Loucy (cell line): ENCODE results near the gene FLII.

Experiments used
- H2AFZ ChIP-seq: fragments of 200-600 bp; sonication (generic); 2 replicates; pipeline ENCODE4 v1.6.0; 2016; ENCODE audit warnings: antibody characterized with exemption, mild to moderate bottlenecking, low read length, moderate library complexity
- H3F3A ChIP-seq: fragments of 200-600 bp; 2 replicates; pipeline ENCODE4 v1.6.0; 2016; ENCODE audit warnings: antibody characterized with exemption, low read depth, mild to moderate bottlenecking
- H3K27me3 ChIP-seq: fragments of 200-600 bp; sonication (generic); 2 replicates; pipeline ENCODE4 v1.6.1; 2014; ENCODE audit warnings: low read length, mild to moderate bottlenecking; ENCODE audit not compliant: insufficient read depth, poor library complexity, severe bottlenecking
- H3K36me3 ChIP-seq: fragments of 200-600 bp; sonication (generic); 2 replicates; pipeline ENCODE4 v1.6.1; 2016; ENCODE audit warnings: low read length; ENCODE audit not compliant: insufficient read depth
- H3K4me1 ChIP-seq: fragments of 200-600 bp; sonication (generic); 2 replicates; pipeline ENCODE4 v1.5.1; 2014; ENCODE audit warnings: low read length, mild to moderate bottlenecking; ENCODE audit not compliant: insufficient read depth, poor library complexity, severe bottlenecking
- H3K4me2 ChIP-seq: fragments of 200-600 bp; sonication (generic); 2 replicates; pipeline ENCODE4 v1.6.0; 2014; ENCODE audit warnings: antibody characterized with exemption, low read length, low read depth, mild to moderate bottlenecking; ENCODE audit not compliant: poor library complexity, severe bottlenecking
- H3K4me3 ChIP-seq: fragments of 200-600 bp; sonication (generic); 2 replicates; pipeline ENCODE4 v1.5.1; 2014; ENCODE audit warnings: low read length, mild to moderate bottlenecking, mixed read lengths; ENCODE audit not compliant: poor library complexity, severe bottlenecking
- H3K79me2 ChIP-seq: fragments of 200-600 bp; sonication (generic); 2 replicates; pipeline ENCODE4 v1.6.1; 2014; ENCODE audit warnings: low read length; ENCODE audit not compliant: insufficient read depth
- H3K9ac ChIP-seq: fragments of 200-600 bp; sonication (generic); 2 replicates; pipeline ENCODE4 v1.6.0; 2014; ENCODE audit warnings: mild to moderate bottlenecking, low read depth, low read length, moderate library complexity; ENCODE audit not compliant: poor library complexity, severe bottlenecking
- H3K9me2 ChIP-seq: fragments of 200-600 bp; sonication (generic); replicated peaks from 2 replicates; pipeline ENCODE4 v1.6.1; 2016; ENCODE audit warnings: low read depth, low read length, mixed read lengths
- H3K9me3 ChIP-seq: fragments of 200-600 bp; sonication (generic); 2 replicates; pipeline ENCODE4 v1.6.1; 2014; ENCODE audit warnings: mild to moderate bottlenecking, antibody characterized with exemption, low read length, low read depth; ENCODE audit not compliant: insufficient read depth
- H4K20me1 ChIP-seq: fragments of 200-600 bp; sonication (generic); 2 replicates; pipeline ENCODE4 v1.6.0; 2014; ENCODE audit warnings: antibody characterized with exemption, low read length, mild to moderate bottlenecking; ENCODE audit not compliant: insufficient read depth, poor library complexity, severe bottlenecking
- CTCF ChIP-seq: fragments of 200-600 bp; sonication (generic); conservative IDR thresholded peaks from 2 replicates; pipeline ENCODE4 v1.5.1; 2014; ENCODE audit warnings: mild to moderate bottlenecking, antibody characterized with exemption, low read length
- EZH2phosphoT487 ChIP-seq: fragments of 200-600 bp; IDR thresholded peaks from 2 replicates; pipeline ENCODE4 v1.6.1; 2018; ENCODE audit warnings: antibody characterized with exemption, mild to moderate bottlenecking, moderate library complexity, borderline replicate concordance

The FLII gene

GRCh38 chr17:18291718-18292540 lies 33.4 kb upstream of the FLII start:
- H3K9ac ChIP-seq: no peak overlapping the region
- H3K4me1 ChIP-seq: no peaks in the 10 kb centered on the region
- no peaks in the 10 kb centered on the region for H3K27me3 ChIP-seq
- H3K9me2 ChIP-seq: no peaks in the 10 kb centered on the region
- H3K36me3 ChIP-seq: peaks cover 68% of the 10 kb centered on the region
- no peaks in the 10 kb centered on the region for H3K79me2 ChIP-seq
- no peak overlapping the region for H2AFZ ChIP-seq
- no peak overlapping the region for H3K4me2 ChIP-seq
- no peak overlapping the region for H3K4me3 ChIP-seq
- TF ChIP-seq EZH2phosphoT487: no peak
- TF ChIP-seq CTCF: no peak
- H4K20me1 ChIP-seq: no peaks in the 10 kb centered on the region
- no peaks in the 10 kb centered on the region for H3K9me3 ChIP-seq
- H3F3A ChIP-seq: no peaks in the 10 kb centered on the region

GRCh38 chr17:18285296-18285695 lies 26.8 kb upstream of the FLII start:
- Histone ChIP-seq H3K9ac (no peak overlapping the region), H3K27me3 (no peaks in the 10 kb centered on the region), H3F3A (no peaks in the 10 kb centered on the region), H2AFZ (no peak overlapping the region), H3K4me3 (no peak overlapping the region), H3K4me2 (no peak overlapping the region), H3K36me3 (peaks cover 85% of the 10 kb centered on the region), H3K9me2 (no peaks in the 10 kb centered on the region), H3K79me2 (no peaks in the 10 kb centered on the region), H4K20me1 (no peaks in the 10 kb centered on the region), H3K9me3 (no peaks in the 10 kb centered on the region), H3K4me1 (no peaks in the 10 kb centered on the region)
- TF ChIP-seq CTCF (no peak), EZH2phosphoT487 (no peak)

- Histone ChIP-seq H2AFZ (no peak overlapping the region), H3K4me1 (no peaks in the 10 kb centered on the region), H4K20me1 (no peaks in the 10 kb centered on the region), H3F3A (no peaks in the 10 kb centered on the region), H3K4me3 (no peak overlapping the region), H3K9me2 (no peaks in the 10 kb centered on the region), H3K27me3 (no peaks in the 10 kb centered on the region), H3K9me3 (no peaks in the 10 kb centered on the region), H3K9ac (no peak overlapping the region), H3K36me3 (peaks cover 92% of the 10 kb centered on the region; the same call in 1 of the 2 replicates), H3K79me2 (no peaks in the 10 kb centered on the region), H3K4me2 (no peak overlapping the region)
- TF ChIP-seq CTCF (no peak), EZH2phosphoT487 (no peak)
These were observed 23.2 kb upstream of the FLII start for GRCh38 chr17:18281788-18282187.
